ENCODE results near the gene MFSD2A.

Gene MFSD2A

GRCh38 chr1:39990428-39990827 is 35.5 kb downstream of the MFSD2A start:
- no peak for TF ChIP-seq TCF4 (CRISPR knock-in tag; IDR thresholded peaks at IDR 0.05; ENCODE audit: borderline replicate concordance)
- TF ChIP-seq TOX (CRISPR knock-in tag; IDR thresholded peaks at IDR 0.05; ENCODE audit: borderline replicate concordance) = no peak
- no peak for TF ChIP-seq ZFP30 (CRISPR knock-in tag; IDR thresholded peaks at IDR 0.05)
- no peak for TF ChIP-seq CSDC2 (CRISPR knock-in tag; IDR thresholded peaks at IDR 0.05)
- TF ChIP-seq ISL1 (CRISPR knock-in tag; IDR thresholded peaks at IDR 0.05) = no peak
- no peak for TF ChIP-seq ZNF565 (CRISPR knock-in tag; conservative IDR thresholded peaks at IDR 0.05; ENCODE audit: low read depth)
- no peak for TF ChIP-seq CREB5 (CRISPR knock-in tag; IDR thresholded peaks at IDR 0.05; ENCODE audit: low read depth)
- no peak for TF ChIP-seq POU6F1 (CRISPR knock-in tag; IDR thresholded peaks at IDR 0.05; ENCODE audit: borderline replicate concordance, low read depth)
- TF ChIP-seq PPARA (CRISPR knock-in tag; IDR thresholded peaks at IDR 0.05; ENCODE audit: borderline replicate concordance) = no peak
- no peak for TF ChIP-seq TSHZ2 (CRISPR knock-in tag; IDR thresholded peaks at IDR 0.05)
- TF ChIP-seq ZNF70 (CRISPR knock-in tag; IDR thresholded peaks at IDR 0.05) = no peak
- no peak for TF ChIP-seq GLIS3 (CRISPR knock-in tag; IDR thresholded peaks at IDR 0.05)
- TF ChIP-seq ZC3H10 (CRISPR knock-in tag; IDR thresholded peaks at IDR 0.05) = no peak
- TF ChIP-seq ZNF8 (CRISPR knock-in tag; IDR thresholded peaks at IDR 0.05) = no peak
- TF ChIP-seq OSR1 (CRISPR knock-in tag; IDR thresholded peaks at IDR 0.05) = no peak
- no peak for TF ChIP-seq BACH2 (CRISPR knock-in tag; IDR thresholded peaks at IDR 0.05; ENCODE audit: borderline replicate concordance)
- no peak for ATAC-seq

- ATAC-seq = no peak
- TF ChIP-seq ESRRG (CRISPR knock-in tag; IDR thresholded peaks at IDR 0.05) = no peak
- no peak for TF ChIP-seq CREB5 (CRISPR knock-in tag; IDR thresholded peaks at IDR 0.05; ENCODE audit: low read depth)
- no peak for TF ChIP-seq OSR1 (CRISPR knock-in tag; IDR thresholded peaks at IDR 0.05)
- TF ChIP-seq ZFP3 (CRISPR knock-in tag; IDR thresholded peaks at IDR 0.05) = no peak
- TF ChIP-seq CSRNP3 (CRISPR knock-in tag; IDR thresholded peaks at IDR 0.05) = no peak
- no peak for TF ChIP-seq PATZ1 (CRISPR knock-in tag; IDR thresholded peaks at IDR 0.05; ENCODE audit: borderline replicate concordance)
- no peak for TF ChIP-seq GLIS3 (CRISPR knock-in tag; IDR thresholded peaks at IDR 0.05)
- TF ChIP-seq POU6F1 (CRISPR knock-in tag; IDR thresholded peaks at IDR 0.05; ENCODE audit: borderline replicate concordance, low read depth) = no peak
- TF ChIP-seq ZFP30 (CRISPR knock-in tag; IDR thresholded peaks at IDR 0.05) = no peak
- no peak for TF ChIP-seq ZC3H10 (CRISPR knock-in tag; IDR thresholded peaks at IDR 0.05)
- no peak for TF ChIP-seq TCF4 (CRISPR knock-in tag; IDR thresholded peaks at IDR 0.05; ENCODE audit: borderline replicate concordance)
- no peak for TF ChIP-seq ARNTL (CRISPR knock-in tag; IDR thresholded peaks at IDR 0.05; ENCODE audit: borderline replicate concordance, low read depth)
- no peak for TF ChIP-seq ZNF8 (CRISPR knock-in tag; IDR thresholded peaks at IDR 0.05)
- no peak for TF ChIP-seq ZNF70 (CRISPR knock-in tag; IDR thresholded peaks at IDR 0.05)
- TF ChIP-seq PPARA (CRISPR knock-in tag; IDR thresholded peaks at IDR 0.05; ENCODE audit: borderline replicate concordance) = no peak
- TF ChIP-seq ZNF565 (CRISPR knock-in tag; conservative IDR thresholded peaks at IDR 0.05; ENCODE audit: low read depth) = no peak
- no peak for TF ChIP-seq RARB (CRISPR knock-in tag; IDR thresholded peaks at IDR 0.05)
- TF ChIP-seq TSHZ2 (CRISPR knock-in tag; IDR thresholded peaks at IDR 0.05) = no peak
Measured at GRCh38 chr1:39992234-39992633, 37.3 kb downstream of the MFSD2A start.
